Endothelial cell of umbilical vein (primary cell): ENCODE results near the gene HAGH.

ENCODE experiments used
- CTCF ChIP-seq, 2 donors: IDR thresholded peaks; 1 replicate in 1 of 2; 2 replicates in 1 of 2; pipeline ENCODE4 v1.5.1; 2011; ENCODE audit warnings: low read length in 2 of 2, mild to moderate bottlenecking in 2 of 2, moderate library complexity in 2 of 2, control low read depth in 1 of 2, inconsistent platforms in 1 of 2, low read depth in 1 of 2; ENCODE audit not compliant: insufficient read depth in 1 of 2; ENCODE audit errors: extremely low read depth in 1 of 2
- MAX ChIP-seq: IDR thresholded peaks from 2 replicates; pipeline ENCODE4 v1.6.1; 2011; ENCODE audit not compliant: insufficient read depth, insufficient read length
- POLR2A ChIP-seq: IDR thresholded peaks from 2 replicates; pipeline ENCODE4 v1.6.1; 2012; ENCODE audit warnings: low read depth, mild to moderate bottlenecking, control low read depth, low read length
- POLR2AphosphoS5 ChIP-seq: IDR thresholded peaks from 2 replicates; pipeline ENCODE4 v1.6.1; 2012; ENCODE audit warnings: low read depth, mild to moderate bottlenecking, control low read depth, low read length, moderate library complexity; ENCODE audit not compliant: insufficient read depth

DNA sequence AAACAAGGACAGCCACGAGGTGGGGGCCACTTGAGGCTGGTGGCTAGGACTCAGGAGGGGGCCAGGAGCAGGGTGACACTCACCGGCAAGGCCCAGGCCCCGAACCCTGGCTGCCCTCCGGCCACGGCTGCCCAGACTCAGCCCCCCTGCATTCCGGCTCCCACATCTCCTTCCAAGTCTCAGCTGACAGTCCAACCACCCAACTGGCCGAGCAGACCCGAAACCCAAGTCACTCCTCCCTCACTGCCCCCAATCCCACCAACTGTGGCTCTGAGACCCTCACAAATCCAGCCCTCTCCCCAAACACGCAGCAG is 9.4 kb downstream of the HAGH start:
- TF ChIP-seq CTCF (IDR thresholded peaks at IDR 0.05; ENCODE audit: extremely low read depth in 1 of 2, insufficient read depth in 1 of 2, low read depth in 1 of 2, low read length in 2 of 2) (no peak), MAX (no peak), POLR2A (no peak), POLR2AphosphoS5 (no peak)
